Measurements from ENCODE around the gene DIRAS1. TPM values are rescaled to one million over a fixed set of nuclear protein-coding genes. Genes with fewer than 3 reads are reported as not detected.

The DIRAS1 gene
- total RNA-seq, 1 donor from 2014 or later: 3.1 TPM

- Histone ChIP-seq H3K27me3 (ENCODE audit: control insufficient read depth, insufficient read depth, low read length) (peaks cover 3% of the 10 kb centered on the region), H3K4me3 (ENCODE audit: low read depth, low read length) (no peak overlapping the region), H3K36me3 (ENCODE audit: control insufficient read depth, insufficient read depth, low read length) (peaks cover 1% of the 10 kb centered on the region)
- TF ChIP-seq CTCF (IDR thresholded peaks at IDR 0.05; ENCODE audit: insufficient read depth, low read length, poor library complexity, severe bottlenecking): no peak
- no peak for DNase-seq (ENCODE audit: low read depth)
These were observed 30.3 kb upstream of the DIRAS1 start for GRCh38 chr19:2751438-2751830.

- TF ChIP-seq CTCF (IDR thresholded peaks at IDR 0.05; ENCODE audit: insufficient read depth, low read length, poor library complexity, severe bottlenecking): no peak
- peaks cover 1% of the 10 kb centered on the region for H3K36me3 ChIP-seq (ENCODE audit: control insufficient read depth, insufficient read depth, low read length)
- no peak overlapping the region for H3K4me3 ChIP-seq (ENCODE audit: low read depth, low read length)
- H3K27me3 ChIP-seq (ENCODE audit: control insufficient read depth, insufficient read depth, low read length): peaks cover 3% of the 10 kb centered on the region
- DNase-seq (ENCODE audit: low read depth): no peak
These were observed 29.8 kb upstream of the DIRAS1 start for GRCh38 chr19:2750808-2751437.

GRCh38 chr19:2747349-2747748 is 26.2 kb upstream of the DIRAS1 start:
- H3K27me3 ChIP-seq (ENCODE audit: control insufficient read depth, insufficient read depth, low read length): peaks cover 3% of the 10 kb centered on the region
- no peaks in the 10 kb centered on the region for H3K36me3 ChIP-seq (ENCODE audit: control insufficient read depth, insufficient read depth, low read length)
- no peak for DNase-seq (ENCODE audit: low read depth)
- no peak overlapping the region for H3K4me3 ChIP-seq (ENCODE audit: low read depth, low read length)
- TF ChIP-seq CTCF (IDR thresholded peaks at IDR 0.05; ENCODE audit: insufficient read depth, low read length, poor library complexity, severe bottlenecking): no peak

GRCh38 chr19:2744113-2744512 is 22.9 kb upstream of the DIRAS1 start:
- DNase-seq (ENCODE audit: low read depth): no peak
- peaks cover 2% of the 10 kb centered on the region for H3K27me3 ChIP-seq (ENCODE audit: control insufficient read depth, insufficient read depth, low read length)
- TF ChIP-seq CTCF (IDR thresholded peaks at IDR 0.05; ENCODE audit: insufficient read depth, low read length, poor library complexity, severe bottlenecking): no peak
- no peaks in the 10 kb centered on the region for H3K36me3 ChIP-seq (ENCODE audit: control insufficient read depth, insufficient read depth, low read length)
- H3K4me3 ChIP-seq (ENCODE audit: low read depth, low read length): no peak overlapping the region

- Histone ChIP-seq H3K36me3 (ENCODE audit: control insufficient read depth, insufficient read depth, low read length) (no peaks in the 10 kb centered on the region), H3K27me3 (ENCODE audit: control insufficient read depth, insufficient read depth, low read length) (no peaks in the 10 kb centered on the region), H3K4me3 (ENCODE audit: low read depth, low read length) (no peak overlapping the region)
- TF ChIP-seq CTCF (IDR thresholded peaks at IDR 0.05; ENCODE audit: insufficient read depth, low read length, poor library complexity, severe bottlenecking): no peak
- DNase-seq (ENCODE audit: low read depth): no peak
These were observed 21.9 kb upstream of the DIRAS1 start for GRCh38 chr19:2743099-2743498.

GRCh38 chr19:2740314-2740656 is 19.1 kb upstream of the DIRAS1 start:
- Histone ChIP-seq H3K27me3 (ENCODE audit: control insufficient read depth, insufficient read depth, low read length) (no peaks in the 10 kb centered on the region), H3K36me3 (ENCODE audit: control insufficient read depth, insufficient read depth, low read length) (no peaks in the 10 kb centered on the region), H3K4me3 (ENCODE audit: low read depth, low read length) (no peak overlapping the region)
- DNase-seq (ENCODE audit: low read depth): no peak
- no peak for TF ChIP-seq CTCF (IDR thresholded peaks at IDR 0.05; ENCODE audit: insufficient read depth, low read length, poor library complexity, severe bottlenecking)
